Mesendoderm (in vitro differentiated cells): ENCODE data around the gene FOXC1.

Experiments used
- DNase-seq: peaks from one replicate; pipeline ENCODE4 v3.0.0; 2013
- H2AK5ac ChIP-seq: 2 replicates; pipeline ENCODE4 v1.6.1; 2013; ENCODE audit warnings: low read length, inconsistent platforms
- H2BK120ac ChIP-seq: 2 replicates; pipeline ENCODE4 v1.6.1; 2013; ENCODE audit warnings: low read depth, mild to moderate bottlenecking, low read length, moderate library complexity, mixed read lengths
- H2BK15ac ChIP-seq: replicated peaks from 2 replicates; pipeline ENCODE4 v1.6.1; 2013; ENCODE audit warnings: low read depth, mild to moderate bottlenecking, moderate library complexity
- H2BK5ac ChIP-seq: 2 replicates; pipeline ENCODE4 v1.6.1; 2013; ENCODE audit warnings: low read length, inconsistent platforms
- H3K18ac ChIP-seq: 2 replicates; pipeline ENCODE4 v1.6.1; 2013; ENCODE audit warnings: mild to moderate bottlenecking, low read length, mixed read lengths
- H3K23ac ChIP-seq: one replicate; pipeline ENCODE4 v1.6.1; 2013; ENCODE audit warnings: low read length
- H3K27ac ChIP-seq: 2 replicates; pipeline ENCODE4 v1.5.1; 2013; ENCODE audit warnings: low read depth, mild to moderate bottlenecking, inconsistent platforms, low read length, moderate library complexity
- H3K27me3 ChIP-seq: 2 replicates; pipeline ENCODE4 v1.6.1; 2013; ENCODE audit warnings: low read length, control low read depth, mild to moderate bottlenecking, inconsistent platforms; ENCODE audit not compliant: insufficient read depth, poor library complexity
- H3K36me3 ChIP-seq: 2 replicates; pipeline ENCODE4 v1.6.1; 2013; ENCODE audit warnings: low read length, inconsistent platforms; ENCODE audit not compliant: control insufficient read depth, insufficient read depth
- H3K4ac ChIP-seq: one replicate; pipeline ENCODE4 v1.6.1; 2013; ENCODE audit warnings: low read depth, mild to moderate bottlenecking, low read length, moderate library complexity
- H3K4me1 ChIP-seq: 2 replicates; pipeline ENCODE4 v1.6.1; 2013; ENCODE audit warnings: low read depth, low read length, inconsistent platforms; ENCODE audit not compliant: control insufficient read depth
- H3K4me2 ChIP-seq: 2 replicates; pipeline ENCODE4 v1.6.1; 2013; ENCODE audit warnings: low read length
- H3K4me3 ChIP-seq: 2 replicates; pipeline ENCODE4 v1.5.1; 2013; ENCODE audit warnings: mild to moderate bottlenecking, low read length
- H3K56ac ChIP-seq: one replicate; pipeline ENCODE4 v1.6.1; 2013; ENCODE audit warnings: low read length
- H3K79me1 ChIP-seq: 2 replicates; pipeline ENCODE4 v1.6.1; 2013; ENCODE audit warnings: low read length, inconsistent platforms
- H3K79me2 ChIP-seq: 2 replicates; pipeline ENCODE4 v1.6.1; 2013; ENCODE audit warnings: mild to moderate bottlenecking, low read length; ENCODE audit not compliant: control insufficient read depth, insufficient read depth
- H3K9ac ChIP-seq: 2 replicates; pipeline ENCODE4 v1.6.1; 2013; ENCODE audit warnings: low read length, inconsistent platforms
- H4K5ac ChIP-seq: one replicate; pipeline ENCODE4 v1.6.1; 2013; ENCODE audit warnings: low read length
- H4K8ac ChIP-seq: one replicate; pipeline ENCODE4 v1.6.1; 2013; ENCODE audit warnings: low read depth, mild to moderate bottlenecking, control low read depth, low read length, moderate library complexity
- WGBS: extraction: QIAGEN DNeasy Blood & Tissue Kit; methylation state at CpG from one replicate; pipeline ENCODE4 v1.1.7; 2013; ENCODE audit warnings: low lambda C conversion rate, missing lambda C conversion rate; ENCODE audit not compliant: insufficient coverage; ENCODE audit errors: extremely low coverage; 5-methylcytosine and 5-hydroxymethylcytosine counted together

Gene FOXC1

GRCh38 chr6:1629316-1629715, 19.6 kb downstream of the FOXC1 start:
- no peak overlapping the region for H3K56ac ChIP-seq
- no peak overlapping the region for H3K9ac ChIP-seq
- DNase-seq = no peak
- H3K4ac ChIP-seq = no peak overlapping the region
- no peaks in the 10 kb centered on the region for H3K79me1 ChIP-seq
- H2BK120ac ChIP-seq = no peak overlapping the region
- no peak overlapping the region for H3K4me3 ChIP-seq
- H4K5ac ChIP-seq = no peak overlapping the region
- WGBS = no CpG with 5 or more reads among the region's 14 CpGs
- H3K36me3 ChIP-seq = no peaks in the 10 kb centered on the region
- peak overlapping the region; percentile 18 for H3K23ac ChIP-seq
- no peak overlapping the region for H3K27ac ChIP-seq
- no peaks in the 10 kb centered on the region for H3K79me2 ChIP-seq
- H2AK5ac ChIP-seq = no peak overlapping the region
- peaks cover 1% of the 10 kb centered on the region for H3K4me1 ChIP-seq
- no peak overlapping the region for H2BK15ac ChIP-seq
- H3K27me3 ChIP-seq = peaks cover 25% of the 10 kb centered on the region
- H3K4me2 ChIP-seq = no peak overlapping the region
- no peak overlapping the region for H2BK5ac ChIP-seq
- H3K18ac ChIP-seq = no peak overlapping the region
- H4K8ac ChIP-seq = no peak overlapping the region

GRCh38 chr6:1630212-1630770, 20.6 kb downstream of the FOXC1 start:
- H3K56ac ChIP-seq = no peak overlapping the region
- no peak overlapping the region for H3K18ac ChIP-seq
- H3K27ac ChIP-seq = no peak overlapping the region
- no CpG with 5 or more reads among the region's 10 CpGs for WGBS
- no peak overlapping the region for H4K5ac ChIP-seq
- no peak overlapping the region for H2BK5ac ChIP-seq
- H3K27me3 ChIP-seq = peaks cover 16% of the 10 kb centered on the region
- H3K4ac ChIP-seq = no peak overlapping the region
- H3K4me2 ChIP-seq = no peak overlapping the region
- no peaks in the 10 kb centered on the region for H3K79me1 ChIP-seq
- DNase-seq = no peak
- no peak overlapping the region for H4K8ac ChIP-seq
- H3K23ac ChIP-seq = no peak overlapping the region
- H3K4me1 ChIP-seq = peaks cover 1% of the 10 kb centered on the region
- H3K36me3 ChIP-seq = no peaks in the 10 kb centered on the region
- no peak overlapping the region for H3K4me3 ChIP-seq
- no peak overlapping the region for H2BK120ac ChIP-seq
- H2AK5ac ChIP-seq = no peak overlapping the region
- H2BK15ac ChIP-seq = no peak overlapping the region
- H3K79me2 ChIP-seq = no peaks in the 10 kb centered on the region
- no peak overlapping the region for H3K9ac ChIP-seq

- Histone ChIP-seq H3K79me2 (no peaks in the 10 kb centered on the region), H3K9ac (no peak overlapping the region), H3K18ac (no peak overlapping the region), H2BK5ac (no peak overlapping the region), H3K23ac (no peak overlapping the region), H3K27ac (no peak overlapping the region), H3K56ac (no peak overlapping the region), H4K8ac (no peak overlapping the region), H3K4ac (no peak overlapping the region), H3K36me3 (no peaks in the 10 kb centered on the region), H2BK120ac (no peak overlapping the region), H3K4me1 (peaks cover 1% of the 10 kb centered on the region), H2AK5ac (no peak overlapping the region), H2BK15ac (no peak overlapping the region), H4K5ac (no peak overlapping the region), H3K4me2 (no peak overlapping the region), H3K4me3 (no peak overlapping the region), H3K79me1 (no peaks in the 10 kb centered on the region), H3K27me3 (peaks cover 13% of the 10 kb centered on the region)
- DNase-seq = peak; percentile 49
- WGBS = no CpG with 5 or more reads among the region's 11 CpGs
Observed at GRCh38 chr6:1630771-1631217, 21.1 kb downstream of the FOXC1 start.

- H3K4me1 ChIP-seq = peaks cover 1% of the 10 kb centered on the region
- no peak overlapping the region for H2BK15ac ChIP-seq
- H3K56ac ChIP-seq = no peak overlapping the region
- peak; percentile 52 for DNase-seq
- H2AK5ac ChIP-seq = no peak overlapping the region
- no peak overlapping the region for H2BK120ac ChIP-seq
- no peaks in the 10 kb centered on the region for H3K79me2 ChIP-seq
- no peak overlapping the region for H2BK5ac ChIP-seq
- H3K27ac ChIP-seq = no peak overlapping the region
- peaks cover 9% of the 10 kb centered on the region for H3K27me3 ChIP-seq
- H3K4ac ChIP-seq = no peak overlapping the region
- no CpG with 5 or more reads among the region's 4 CpGs for WGBS
- H3K23ac ChIP-seq = no peak overlapping the region
- H4K5ac ChIP-seq = no peak overlapping the region
- no peak overlapping the region for H3K4me2 ChIP-seq
- no peak overlapping the region for H3K4me3 ChIP-seq
- H3K36me3 ChIP-seq = no peaks in the 10 kb centered on the region
- H3K79me1 ChIP-seq = no peaks in the 10 kb centered on the region
- no peak overlapping the region for H4K8ac ChIP-seq
- H3K18ac ChIP-seq = no peak overlapping the region
- no peak overlapping the region for H3K9ac ChIP-seq
Observed at GRCh38 chr6:1631251-1631650, 21.5 kb downstream of the FOXC1 start.

GRCh38 chr6:1633366-1634021, 23.8 kb downstream of the FOXC1 start:
- no CpG with 5 or more reads among the region's 16 CpGs for WGBS
- Histone ChIP-seq H3K27me3 (no peaks in the 10 kb centered on the region), H4K5ac (no peak overlapping the region), H3K18ac (no peak overlapping the region), H2BK15ac (no peak overlapping the region), H3K9ac (no peak overlapping the region), H2BK120ac (no peak overlapping the region), H4K8ac (no peak overlapping the region), H3K4me1 (no peaks in the 10 kb centered on the region), H3K36me3 (no peaks in the 10 kb centered on the region), H2BK5ac (no peak overlapping the region), H3K4me2 (no peak overlapping the region), H2AK5ac (no peak overlapping the region), H3K27ac (no peak overlapping the region), H3K79me1 (no peaks in the 10 kb centered on the region), H3K4me3 (no peak overlapping the region), H3K23ac (no peak overlapping the region), H3K4ac (no peak overlapping the region), H3K79me2 (no peaks in the 10 kb centered on the region), H3K56ac (no peak overlapping the region)
- no peak for DNase-seq

- Histone ChIP-seq H3K27me3 (no peaks in the 10 kb centered on the region), H3K18ac (no peak overlapping the region), H3K4me3 (no peak overlapping the region), H3K9ac (no peak overlapping the region), H3K79me1 (no peaks in the 10 kb centered on the region), H4K5ac (no peak overlapping the region), H2BK15ac (no peak overlapping the region), H3K4me2 (no peak overlapping the region), H3K4me1 (no peaks in the 10 kb centered on the region), H2AK5ac (no peak overlapping the region), H2BK120ac (no peak overlapping the region), H2BK5ac (no peak overlapping the region), H3K27ac (no peak overlapping the region), H3K56ac (no peak overlapping the region), H3K23ac (no peak overlapping the region), H3K79me2 (no peaks in the 10 kb centered on the region), H3K36me3 (no peaks in the 10 kb centered on the region), H3K4ac (no peak overlapping the region), H4K8ac (no peak overlapping the region)
- DNase-seq = peak; percentile 18
- no CpG with 5 or more reads among the region's 4 CpGs for WGBS
Observed at GRCh38 chr6:1634081-1634480, 24.4 kb downstream of the FOXC1 start.
